Activated B cell treated with CpG ODN at 0.5 μM for 24 hours (primary cell): Measurements from ENCODE around the gene RPL23. TPM values are rescaled to one million over a fixed set of nuclear protein-coding genes. Genes with fewer than 3 reads are reported as not detected.
"Not testable (repeated sequence)": the region's sequence is repeated elsewhere in the genome, so short reads cannot be mapped to it uniquely, and the experiment has no call there.

ENCODE experiments used
- ATAC-seq: fragments of 200-7000 bp; cut with Tn5 transposase; one replicate; pipeline ENCODE4 v1.10.0; 2021; ENCODE audit warnings: low read depth, mild to moderate bottlenecking, moderate library complexity
- CTCF ChIA-PET: fragments of 350-600 bp; sonication (Branson Sonifier 250); formaldehyde crosslinking; loops from one replicate; lab custom pipeline; 2021; ENCODE audit warnings: antibody characterized with exemption; lab: Charles Lee
- POLR2A ChIA-PET: fragments of 350-600 bp; sonication (Branson Sonifier 250); formaldehyde crosslinking; loops from one replicate; lab custom pipeline; 2021; ENCODE audit warnings: antibody characterized with exemption; lab: Charles Lee
- DNase-seq: peaks from one replicate; pipeline ENCODE4 v3.0.0; 2022
- H3K27ac Mint-ChIP-seq: one replicate; pipeline ENCODE4 v1.8.0; 2020; ENCODE audit warnings: mixed read lengths
- H3K27me3 Mint-ChIP-seq: one replicate; pipeline ENCODE4 v1.8.0; 2021; ENCODE audit warnings: mixed read lengths
- H3K36me3 Mint-ChIP-seq: one replicate; pipeline ENCODE4 v1.8.0; 2021; ENCODE audit warnings: low read depth, mixed read lengths
- H3K4me1 Mint-ChIP-seq: one replicate; pipeline ENCODE4 v1.8.0; 2021; ENCODE audit warnings: mixed read lengths
- H3K4me3 Mint-ChIP-seq: one replicate; pipeline ENCODE4 v1.8.0; 2020; ENCODE audit warnings: mild to moderate bottlenecking, mixed read lengths
- H3K9me3 Mint-ChIP-seq: one replicate; pipeline ENCODE4 v1.8.0; 2020; ENCODE audit warnings: mixed read lengths
- intact Hi-C: fragments of 100-400 bp; cut with micrococcal nuclease; formaldehyde crosslinking; loops from one replicate; pipeline ENCODE4 v1.15.1; 2024
- total RNA-seq: library from RNA; stranded (reverse); gene quantifications from 2 replicates; pipeline ENCODE4 v1.2.3, GENCODE V29; 2022
- TF ChIP-seq, protein P1 (sequence below): fragments of 200-600 bp; IDR thresholded peaks from one replicate; pipeline ENCODE4 v1.8.0; 2022; ENCODE audit warnings: antibody characterized with exemption, mild to moderate bottlenecking

Gene RPL23
- total RNA-seq, 1 donor from 2014 or later, result 2,652 TPM

GRCh38 chr17:38857271-38857670, 3.8 kb upstream of the RPL23 start:
- ChIA-PET CTCF (no interaction called here), POLR2A (interaction anchor here (0.6 to 1.6 kb wide), 3 partner anchors 12 to 43 kb away, joined by 3 to 8 read pairs (median 3); partner anchors contain the start of gene LASP1)
- TF ChIP-seq, protein P1, sequence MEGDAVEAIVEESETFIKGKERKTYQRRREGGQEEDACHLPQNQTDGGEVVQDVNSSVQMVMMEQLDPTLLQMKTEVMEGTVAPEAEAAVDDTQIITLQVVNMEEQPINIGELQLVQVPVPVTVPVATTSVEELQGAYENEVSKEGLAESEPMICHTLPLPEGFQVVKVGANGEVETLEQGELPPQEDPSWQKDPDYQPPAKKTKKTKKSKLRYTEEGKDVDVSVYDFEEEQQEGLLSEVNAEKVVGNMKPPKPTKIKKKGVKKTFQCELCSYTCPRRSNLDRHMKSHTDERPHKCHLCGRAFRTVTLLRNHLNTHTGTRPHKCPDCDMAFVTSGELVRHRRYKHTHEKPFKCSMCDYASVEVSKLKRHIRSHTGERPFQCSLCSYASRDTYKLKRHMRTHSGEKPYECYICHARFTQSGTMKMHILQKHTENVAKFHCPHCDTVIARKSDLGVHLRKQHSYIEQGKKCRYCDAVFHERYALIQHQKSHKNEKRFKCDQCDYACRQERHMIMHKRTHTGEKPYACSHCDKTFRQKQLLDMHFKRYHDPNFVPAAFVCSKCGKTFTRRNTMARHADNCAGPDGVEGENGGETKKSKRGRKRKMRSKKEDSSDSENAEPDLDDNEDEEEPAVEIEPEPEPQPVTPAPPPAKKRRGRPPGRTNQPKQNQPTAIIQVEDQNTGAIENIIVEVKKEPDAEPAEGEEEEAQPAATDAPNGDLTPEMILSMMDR, result no peak
- ATAC-seq, result no peak
- intact Hi-C loops, result no loop called here
- Mint-ChIP-seq H3K9me3 (no peaks in the 10 kb centered on the region), H3K27ac (no peak overlapping the region), H3K36me3 (peaks cover 17% of the 10 kb centered on the region), H3K4me1 (peaks cover 30% of the 10 kb centered on the region), H3K27me3 (no peaks in the 10 kb centered on the region), H3K4me3 (no peak overlapping the region)
- no peak for DNase-seq

GRCh38 chr17:38855101-38855714, 1.7 kb upstream of the RPL23 start:
- peaks cover 41% of the 10 kb centered on the region for H3K4me1 Mint-ChIP-seq
- H3K9me3 Mint-ChIP-seq, ATAC-seq, H3K27me3 Mint-ChIP-seq, H3K27ac Mint-ChIP-seq, DNase-seq, intact Hi-C loops: not testable (repeated sequence)
- peak overlapping the region; percentile 24 for H3K4me3 Mint-ChIP-seq
- POLR2A ChIA-PET, result interaction anchor here (1.4 to 9.3 kb wide), 10 partner anchors 8 to 345 kb away, joined by 6 to 370 read pairs (median 14); partner anchors contain the start of genes CWC25, LASP1, MLLT6 and RPL19
- H3K36me3 Mint-ChIP-seq, result peaks cover 38% of the 10 kb centered on the region
- CTCF ChIA-PET, result interaction anchor here (1.2 to 3.9 kb wide), 6 partner anchors 8 to 320 kb away, joined by 3 to 28 read pairs (median 6); partner anchors contain the start of gene LASP1

- H3K9me3 Mint-ChIP-seq, result no peaks in the 10 kb centered on the region
- ATAC-seq, result peak; percentile 6
- intact Hi-C loops, result loop anchor here (1.0 to 5.0 kb wide), 7 partner anchors 10 to 1244 kb away; partner anchors contain the start of gene CWC25
- peaks cover 60% of the 10 kb centered on the region for H3K36me3 Mint-ChIP-seq
- DNase-seq, result no peak
- no peaks in the 10 kb centered on the region for H3K27me3 Mint-ChIP-seq
- H3K4me1 Mint-ChIP-seq, result peaks cover 43% of the 10 kb centered on the region
- CTCF ChIA-PET, result interaction anchor here (1.0 to 3.9 kb wide), 4 partner anchors 11 to 301 kb away, joined by 3 to 28 read pairs (median 5); partner anchors contain the start of gene LASP1
- POLR2A ChIA-PET, result interaction anchor here (1.0 to 9.3 kb wide), 16 partner anchors 9 to 347 kb away, joined by 4 to 370 read pairs (median 16); partner anchors contain the start of genes CWC25, FBXO47, LASP1 and LASP1NB
- peak overlapping the region; percentile 99 for H3K4me3 Mint-ChIP-seq
- TF ChIP-seq, protein P1, result no peak
- peak overlapping the region; percentile 100 for H3K27ac Mint-ChIP-seq
These were observed 690 bp downstream of the RPL23 start for GRCh38 chr17:38852771-38853291.

DNA sequence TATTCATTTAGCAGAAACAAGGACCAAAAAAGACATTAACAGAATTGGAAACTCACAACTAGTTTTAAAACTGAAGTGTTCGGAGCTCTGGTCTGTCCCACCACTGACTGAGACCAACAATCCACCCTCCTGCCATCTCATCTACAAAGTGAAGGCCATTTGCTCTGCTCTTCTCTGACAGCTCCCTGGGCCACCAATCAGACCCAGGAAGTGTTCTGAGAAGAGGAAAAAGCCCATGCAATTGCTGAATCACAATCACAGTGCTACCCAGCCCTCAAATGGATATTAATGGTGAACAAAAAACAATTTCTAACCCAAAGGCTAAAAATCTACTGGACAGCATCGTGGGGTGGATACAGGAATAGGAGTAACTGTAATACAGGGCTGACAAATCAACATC, 2.1 kb downstream of the RPL23 start:
- TF ChIP-seq, protein P1, result no peak
- H3K4me1 Mint-ChIP-seq, result peaks cover 43% of the 10 kb centered on the region
- CTCF ChIA-PET, result interaction anchor here (3.9 kb wide), 1 partner anchor 17 kb away, joined by 28 read pairs; the partner anchor contains the start of gene LASP1
- no peaks in the 10 kb centered on the region for H3K9me3 Mint-ChIP-seq
- no peak for ATAC-seq
- peak overlapping the region; percentile 100 for H3K27ac Mint-ChIP-seq
- POLR2A ChIA-PET, result interaction anchor here (2.0 to 9.3 kb wide), 5 partner anchors 10 to 48 kb away, joined by 5 to 370 read pairs (median 84); partner anchors contain the start of genes CWC25 and LASP1
- no peaks in the 10 kb centered on the region for H3K27me3 Mint-ChIP-seq
- intact Hi-C loops, result loop anchor here (5.0 kb wide), 1 partner anchor 1246 kb away; no protein-coding TSS in a partner anchor
- peaks cover 70% of the 10 kb centered on the region for H3K36me3 Mint-ChIP-seq
- peak overlapping the region; percentile 99 for H3K4me3 Mint-ChIP-seq
- DNase-seq, result no peak

- H3K27me3 Mint-ChIP-seq, result no peaks in the 10 kb centered on the region
- ChIA-PET CTCF (no interaction called here), POLR2A (interaction anchor here (2.0 to 9.3 kb wide), 2 partner anchors 8 to 20 kb away, joined by 5 to 370 read pairs; partner anchors contain the start of gene LASP1)
- peak overlapping the region; percentile 99 for H3K4me3 Mint-ChIP-seq
- no peaks in the 10 kb centered on the region for H3K9me3 Mint-ChIP-seq
- intact Hi-C loops, result loop anchor here (5.0 kb wide), 1 partner anchor 1247 kb away; no protein-coding TSS in a partner anchor
- TF ChIP-seq, protein P1, result no peak
- ATAC-seq, result no peak
- H3K27ac Mint-ChIP-seq, result peak overlapping the region; percentile 66
- H3K4me1 Mint-ChIP-seq, result peaks cover 43% of the 10 kb centered on the region
- H3K36me3 Mint-ChIP-seq, result peaks cover 74% of the 10 kb centered on the region
- DNase-seq, result no peak
These were observed 3.1 kb downstream of the RPL23 start for GRCh38 chr17:38850374-38850773.
